PFSK-1 (cell line): ENCODE data around the gene DNAH11.

Experiments
- FOXP2 ChIP-seq: optimal IDR thresholded peaks from 2 replicates; pipeline ENCODE3; 2011; ENCODE audit warnings: borderline replicate concordance, control low read depth, inconsistent platforms; ENCODE audit not compliant: insufficient read depth; ENCODE audit errors: extremely low read length, extremely low read depth
- POLR2AphosphoS5 ChIP-seq: IDR thresholded peaks from 2 replicates; pipeline ENCODE4 v1.6.1; 2012; ENCODE audit warnings: low read depth, mild to moderate bottlenecking, control low read depth, low read length, moderate library complexity
- REST ChIP-seq, 2 experiments: IDR thresholded peaks; 2 replicates each; pipeline versions ENCODE4 v1.6.1 to v1.8.0; 2011 to 2012; ENCODE audit warnings: low read depth in 2 of 2, low read length in 2 of 2, control low read depth in 1 of 2, inconsistent platforms in 1 of 2, mild to moderate bottlenecking in 1 of 2, moderate library complexity in 1 of 2; ENCODE audit not compliant: insufficient read depth in 1 of 2
- SIN3A ChIP-seq: IDR thresholded peaks from 2 replicates; pipeline ENCODE4 v1.6.1; 2012; ENCODE audit warnings: mild to moderate bottlenecking, low read length, moderate library complexity, borderline replicate concordance; ENCODE audit not compliant: insufficient read depth
- TAF1 ChIP-seq: IDR thresholded peaks from 2 replicates; pipeline ENCODE4 v1.6.1; 2012; ENCODE audit warnings: low read length, control low read depth, borderline replicate concordance; ENCODE audit not compliant: insufficient read depth

The DNAH11 gene

GRCh38 chr7:21887779-21888178, 344.9 kb downstream of the DNAH11 start:
- TF ChIP-seq POLR2AphosphoS5 (no peak), SIN3A (no peak), REST (IDR thresholded peaks at IDR 0.05; ENCODE audit: insufficient read depth in 1 of 2, low read depth in 2 of 2, low read length in 2 of 2) (no peak), TAF1 (no peak), FOXP2 (no peak)

- TF ChIP-seq REST (IDR thresholded peaks at IDR 0.05; ENCODE audit: insufficient read depth in 1 of 2, low read depth in 2 of 2, low read length in 2 of 2), result no peak
- no peak for TF ChIP-seq TAF1
- no peak for TF ChIP-seq FOXP2
Observed at GRCh38 chr7:21891291-21891690, 348.5 kb downstream of the DNAH11 start.

GRCh38 chr7:21893401-21893800, 350.6 kb downstream of the DNAH11 start:
- no peak for TF ChIP-seq REST (IDR thresholded peaks at IDR 0.05; ENCODE audit: insufficient read depth in 1 of 2, low read depth in 2 of 2, low read length in 2 of 2)

GRCh38 chr7:21898265-21898930, 355.6 kb downstream of the DNAH11 start:
- no peak for TF ChIP-seq POLR2AphosphoS5
- no peak for TF ChIP-seq TAF1
- TF ChIP-seq SIN3A, result no peak
- no peak for TF ChIP-seq FOXP2
- TF ChIP-seq REST (IDR thresholded peaks at IDR 0.05; ENCODE audit: insufficient read depth in 1 of 2, low read depth in 2 of 2, low read length in 2 of 2), result no peak

- TF ChIP-seq REST (IDR thresholded peaks at IDR 0.05; ENCODE audit: insufficient read depth in 1 of 2, low read depth in 2 of 2, low read length in 2 of 2) (no peak), TAF1 (no peak), SIN3A (no peak), FOXP2 (no peak), POLR2AphosphoS5 (no peak)
Observed at GRCh38 chr7:21902240-21902639, 359.4 kb downstream of the DNAH11 start.
